ENCODE results near the gene NRCAM.

DNA sequence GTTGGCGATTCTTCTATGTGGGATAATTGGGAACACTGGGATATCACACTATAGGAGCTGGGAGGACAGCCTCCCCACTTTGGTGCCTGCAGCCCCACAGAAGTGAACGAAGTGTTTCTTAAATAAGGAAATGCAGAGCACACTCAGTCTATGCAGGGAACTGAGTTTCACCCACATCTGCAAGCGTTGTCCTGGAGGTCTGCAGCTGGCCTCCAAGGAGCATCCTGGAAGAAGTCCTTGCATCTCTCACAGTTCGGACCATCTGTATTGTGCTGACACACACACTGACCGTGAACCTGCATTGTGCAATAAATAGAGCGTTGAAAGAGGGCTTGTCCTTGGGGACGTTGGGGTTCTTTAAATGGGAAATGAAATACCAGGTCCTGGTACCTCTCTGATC is 351.9 kb downstream of the NRCAM start:
- TF ChIP-seq REST (IDR thresholded peaks at IDR 0.05) (no peak), RCOR1 (IDR thresholded peaks at IDR 0.05; ENCODE audit: low read depth, low read length) (no peak)
